Measurements from ENCODE around the gene DBNL.
A peak's percentile ranks its signal among the peaks of the same experiment; 100 is the strongest.
"Not testable (repeated sequence)": the region's sequence is repeated elsewhere in the genome, so short reads cannot be mapped to it uniquely, and the experiment has no call there.

DBNL gene

GRCh38 chr7:44044315-44045225, at the start of gene DBNL:
TSS of gene DBNL (plus strand) at chr7:44044702. CDS start at chr7:44044738, 36 bp downstream.
- peak; percentile 75 to 98 (median 92) for DNase-seq

GRCh38 chr7:43997532-43997931, 47.0 kb upstream of the DBNL start, which contains the start of gene SPDYE1:
TSS of gene SPDYE1 (plus strand) at chr7:43997897. CDS start at chr7:43999950, 2,053 bp downstream.
- not testable (repeated sequence) for DNase-seq

- DNase-seq = not testable (repeated sequence)
These were observed 32.4 kb upstream of the DBNL start for GRCh38 chr7:44012081-44012480.

DNA sequence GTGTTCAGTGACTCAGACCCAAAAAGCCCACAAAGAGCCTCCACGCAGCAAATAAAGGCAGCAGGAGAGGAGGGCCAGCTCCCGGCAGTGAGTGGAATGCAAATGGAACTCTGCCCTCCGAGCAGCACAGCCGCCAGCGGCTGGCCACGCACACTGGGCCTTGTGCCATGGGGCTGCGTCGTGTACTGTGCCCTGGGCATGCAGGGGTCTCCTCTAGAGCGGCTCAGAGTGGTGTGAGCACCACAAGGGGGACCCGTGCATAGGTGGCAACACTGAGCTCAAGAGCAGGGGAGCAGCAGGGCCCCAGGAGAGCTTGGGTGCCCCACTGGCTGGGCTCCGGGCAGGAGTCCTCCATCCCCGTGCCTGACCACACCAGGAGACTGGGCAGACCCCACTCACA, 29.4 kb upstream of the DBNL start:
- peak in 25 of 58 donors; percentile 4 to 65 (median 21) for DNase-seq

DNA sequence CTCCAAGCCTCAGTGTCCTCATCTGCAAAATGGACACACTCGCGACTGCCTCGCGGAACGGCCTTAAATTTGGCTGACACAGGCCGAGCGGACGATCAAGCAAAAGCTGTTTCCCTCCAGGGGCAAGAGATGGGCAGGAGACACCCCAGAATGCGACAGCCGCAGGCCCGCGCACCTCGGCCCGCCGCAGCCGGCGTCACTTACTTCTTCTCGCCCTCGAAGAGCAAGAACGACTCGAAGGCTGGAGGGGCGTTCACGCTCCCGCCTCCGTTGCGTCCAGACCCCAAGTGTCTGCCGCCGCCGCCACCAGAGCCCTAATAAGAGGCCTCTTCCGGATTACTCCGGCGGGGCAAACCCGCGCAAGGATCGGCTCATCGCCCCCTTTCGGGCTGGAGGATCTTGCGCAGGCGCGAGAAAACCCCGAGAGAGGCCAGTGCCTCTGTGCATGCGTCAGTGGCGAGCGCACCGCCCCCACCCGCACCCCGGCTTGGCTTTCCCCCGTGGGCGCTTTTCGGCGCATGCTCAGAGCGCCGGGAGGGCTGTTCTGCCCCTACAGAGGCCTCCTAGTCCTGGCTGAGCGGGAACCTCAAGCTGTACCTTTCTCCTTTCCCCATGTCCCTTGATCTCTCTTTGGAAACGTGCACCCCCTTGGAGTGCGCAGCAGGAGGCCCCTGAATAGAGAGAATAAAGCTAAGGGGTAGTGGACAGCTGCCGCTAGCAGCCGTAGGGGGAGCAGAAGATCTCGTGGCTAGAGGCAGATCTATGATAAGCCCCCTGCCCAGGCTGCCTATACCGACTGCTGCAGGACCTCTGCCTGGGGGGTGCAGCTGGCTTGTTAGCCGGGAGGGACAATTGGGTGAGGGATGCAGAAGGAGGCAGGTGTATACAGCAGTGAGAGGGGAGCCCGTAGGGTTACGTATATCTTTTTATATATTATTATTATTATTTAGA, 25.4 kb upstream of the DBNL start:
- peak; percentile 78 to 98 (median 96) for DNase-seq

DNA sequence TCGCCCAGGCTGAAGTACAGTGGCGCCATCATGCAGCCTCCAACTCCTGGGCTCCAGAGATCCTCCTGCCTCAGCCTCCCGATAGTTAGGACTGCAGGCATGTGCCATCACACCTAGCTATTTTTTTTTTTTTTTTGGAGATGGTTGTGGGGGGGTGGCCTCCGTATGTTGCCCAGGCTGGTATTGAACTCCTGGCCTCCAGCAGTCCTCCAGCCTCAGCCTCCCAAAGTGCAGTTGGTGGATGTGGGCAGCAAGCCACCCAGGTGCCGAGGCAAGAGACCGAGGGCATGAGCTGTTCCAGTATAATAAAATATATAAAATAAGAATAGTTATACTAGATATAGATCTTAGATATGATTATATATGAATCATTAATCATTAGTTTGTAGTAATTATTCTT, 24.7 kb upstream of the DBNL start:
- not testable (repeated sequence) for DNase-seq

DNA sequence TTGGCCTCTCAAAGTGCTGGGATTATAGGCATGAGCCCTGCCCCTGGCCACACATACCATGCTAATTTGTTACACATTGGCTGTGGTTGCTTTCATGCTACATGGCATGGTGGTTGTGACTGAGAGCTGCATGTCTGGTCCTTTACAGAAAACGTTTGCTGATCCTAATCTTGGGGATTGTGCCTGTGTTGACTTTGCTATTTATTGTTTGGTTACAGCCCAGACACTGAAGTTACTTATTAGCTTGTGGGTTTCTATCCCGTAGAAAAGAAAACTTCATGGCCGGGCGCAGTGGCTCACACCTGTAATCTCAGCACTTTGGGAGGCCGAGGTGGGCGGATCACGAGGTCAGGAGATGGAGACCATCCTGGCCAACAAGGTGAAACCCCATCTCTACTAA, 22.4 kb upstream of the DBNL start:
- not testable (repeated sequence) for DNase-seq

DNA sequence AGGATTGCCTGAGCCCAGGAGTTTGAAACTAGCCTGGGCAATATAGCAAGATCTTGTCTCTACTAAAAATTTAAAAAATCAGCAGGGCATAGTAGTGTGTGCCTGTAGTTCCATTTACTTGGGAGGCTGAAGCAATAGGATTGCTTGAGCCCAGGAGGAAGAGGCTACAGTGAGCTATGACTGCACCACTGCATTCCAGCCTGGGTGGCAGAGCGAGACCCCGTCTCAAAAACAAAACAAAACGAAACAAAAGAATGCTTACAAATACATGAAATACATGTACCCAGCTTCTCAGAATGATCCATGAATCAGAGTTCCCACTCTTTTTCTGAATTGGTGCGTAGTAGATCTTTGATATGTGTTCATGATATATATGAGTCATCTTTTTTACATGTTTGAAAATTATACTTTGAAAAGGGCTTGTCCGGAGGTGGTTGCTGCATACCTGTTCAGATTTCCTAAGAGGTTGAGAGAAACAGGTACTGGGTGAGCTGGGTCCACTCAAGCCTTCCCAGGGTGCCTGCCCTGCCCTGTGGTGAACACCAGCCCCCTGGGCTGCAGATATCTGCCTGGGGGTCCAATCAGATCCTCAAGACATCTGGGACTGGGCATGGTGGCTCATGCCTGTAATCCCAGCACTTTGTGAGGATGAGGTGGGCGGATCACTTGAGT, 21.6 kb upstream of the DBNL start:
- not testable (repeated sequence) for DNase-seq

DNA sequence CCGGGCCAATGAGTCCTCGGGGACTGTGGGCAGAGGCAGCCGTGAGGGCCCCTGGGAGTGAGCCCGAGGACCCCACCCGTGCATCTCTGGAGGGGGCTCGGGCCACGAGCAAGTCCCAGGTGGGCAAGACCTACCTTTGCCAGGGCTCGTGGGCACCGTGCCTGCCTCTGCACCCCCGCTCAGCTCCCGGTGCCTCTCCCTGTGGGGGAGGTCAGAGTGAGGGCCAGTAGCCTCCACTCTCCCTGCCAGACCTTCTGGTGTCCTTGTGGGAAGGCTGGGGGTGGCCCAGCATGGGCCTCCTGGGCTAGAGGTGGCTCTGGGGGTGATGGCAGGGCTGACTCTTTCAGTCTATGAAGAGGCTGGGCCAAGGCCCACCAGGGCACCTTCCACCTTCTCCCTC, 15.1 kb upstream of the DBNL start:
- DNase-seq = not testable (repeated sequence)

DNA sequence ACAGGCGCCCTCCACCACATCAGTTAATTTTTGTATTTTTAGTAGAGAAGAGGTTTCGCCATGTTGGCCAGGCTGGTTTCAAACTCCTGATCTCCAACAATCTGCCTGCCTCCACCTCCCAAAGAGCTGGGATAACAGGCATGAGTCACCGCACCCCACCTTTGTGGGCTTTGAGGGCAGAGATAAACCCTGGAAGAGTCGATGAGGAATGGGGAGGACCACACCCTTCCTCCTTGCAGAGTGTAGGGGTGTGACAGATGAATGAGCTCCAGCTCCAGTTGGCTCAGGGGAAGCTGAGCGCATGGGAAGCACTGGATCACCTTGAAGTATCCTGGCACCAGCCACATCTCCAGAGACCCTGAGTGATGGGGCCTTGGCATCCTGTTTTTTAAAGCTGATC, 14.5 kb upstream of the DBNL start:
- DNase-seq = not testable (repeated sequence)

- DNase-seq = not testable (repeated sequence)
These were observed 13.2 kb upstream of the DBNL start for GRCh38 chr7:44031319-44031718.

DNA sequence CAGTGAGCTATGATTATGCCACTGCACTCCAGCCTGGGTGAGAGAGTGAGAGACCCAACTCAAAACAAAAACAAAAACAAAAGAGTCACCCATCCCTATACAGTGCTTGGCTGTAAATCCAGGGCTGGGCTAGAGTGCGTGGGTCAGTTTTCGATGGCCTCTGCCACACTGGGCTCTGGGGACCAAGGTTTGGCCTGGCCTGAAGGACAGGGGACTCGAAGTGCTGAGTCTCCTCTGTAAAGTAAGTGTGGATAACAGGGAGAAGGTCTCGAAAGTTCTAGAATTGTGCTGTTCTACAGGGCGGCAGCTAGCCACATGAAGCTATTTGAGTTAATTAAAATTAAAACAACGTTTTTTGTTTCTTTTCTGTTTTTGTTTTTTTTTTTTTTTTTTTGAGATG, 12.5 kb upstream of the DBNL start:
- not testable (repeated sequence) for DNase-seq

- not testable (repeated sequence) for DNase-seq
These were observed 10.3 kb upstream of the DBNL start for GRCh38 chr7:44033971-44034844.

DNA sequence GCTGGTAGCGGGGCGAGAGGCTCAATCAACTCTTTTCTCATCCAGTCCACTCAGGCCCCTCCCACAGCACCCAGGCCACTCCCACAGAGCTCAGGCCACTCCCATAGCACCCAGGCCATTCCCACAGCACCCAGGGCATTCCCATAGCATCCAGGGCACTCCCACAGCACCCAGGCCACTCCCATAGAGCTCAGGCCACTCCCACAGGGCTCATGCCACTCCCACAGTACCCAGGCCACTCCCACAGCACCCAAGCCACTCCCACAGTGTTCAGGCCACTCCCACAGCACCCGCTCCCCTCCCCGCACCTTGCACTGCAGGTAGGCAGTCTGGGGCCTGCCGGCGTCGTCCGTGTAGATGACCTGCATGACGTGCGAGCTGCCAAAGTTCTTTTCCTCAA, 8.1 kb upstream of the DBNL start:
- DNase-seq = not testable (repeated sequence)

- DNase-seq = not testable (repeated sequence)
These were observed 6.6 kb upstream of the DBNL start for GRCh38 chr7:44037951-44038350.

- not testable (repeated sequence) for DNase-seq
These were observed 5.9 kb upstream of the DBNL start for GRCh38 chr7:44038553-44038952.

- DNase-seq = peak in 55 of 58 donors; percentile 15 to 90 (median 80)
These were observed 5.4 kb upstream of the DBNL start for GRCh38 chr7:44038961-44039558.

GRCh38 chr7:44039800-44040492, 4.6 kb upstream of the DBNL start:
- not testable (repeated sequence) for DNase-seq

DNA sequence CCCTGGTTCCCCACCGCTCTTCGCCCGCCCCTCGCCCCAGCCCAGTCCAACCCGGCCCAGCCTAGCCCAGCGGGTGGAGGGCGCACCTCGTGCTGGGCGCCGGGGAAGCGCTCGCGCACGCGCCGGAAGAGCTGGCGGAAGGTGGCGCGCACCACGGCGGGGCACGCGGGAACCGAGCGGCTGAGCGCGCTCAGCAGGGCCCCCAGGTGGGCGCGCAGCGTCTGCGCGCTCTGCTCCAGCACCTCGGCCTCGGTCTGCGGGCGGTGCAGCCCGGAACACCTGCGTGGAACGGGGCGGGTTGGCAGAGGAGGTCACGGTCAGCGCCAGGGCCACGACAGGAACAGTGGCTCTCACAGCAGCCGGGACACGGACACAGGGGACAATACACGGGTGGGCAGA, 4.0 kb upstream of the DBNL start:
- peak in 5 of 58 donors; percentile 10 to 26 (median 17) for DNase-seq
